ENCODE results near the gene HNRNPH2.

The HNRNPH2 gene, protein sequence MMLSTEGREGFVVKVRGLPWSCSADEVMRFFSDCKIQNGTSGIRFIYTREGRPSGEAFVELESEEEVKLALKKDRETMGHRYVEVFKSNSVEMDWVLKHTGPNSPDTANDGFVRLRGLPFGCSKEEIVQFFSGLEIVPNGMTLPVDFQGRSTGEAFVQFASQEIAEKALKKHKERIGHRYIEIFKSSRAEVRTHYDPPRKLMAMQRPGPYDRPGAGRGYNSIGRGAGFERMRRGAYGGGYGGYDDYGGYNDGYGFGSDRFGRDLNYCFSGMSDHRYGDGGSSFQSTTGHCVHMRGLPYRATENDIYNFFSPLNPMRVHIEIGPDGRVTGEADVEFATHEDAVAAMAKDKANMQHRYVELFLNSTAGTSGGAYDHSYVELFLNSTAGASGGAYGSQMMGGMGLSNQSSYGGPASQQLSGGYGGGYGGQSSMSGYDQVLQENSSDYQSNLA

DNA sequence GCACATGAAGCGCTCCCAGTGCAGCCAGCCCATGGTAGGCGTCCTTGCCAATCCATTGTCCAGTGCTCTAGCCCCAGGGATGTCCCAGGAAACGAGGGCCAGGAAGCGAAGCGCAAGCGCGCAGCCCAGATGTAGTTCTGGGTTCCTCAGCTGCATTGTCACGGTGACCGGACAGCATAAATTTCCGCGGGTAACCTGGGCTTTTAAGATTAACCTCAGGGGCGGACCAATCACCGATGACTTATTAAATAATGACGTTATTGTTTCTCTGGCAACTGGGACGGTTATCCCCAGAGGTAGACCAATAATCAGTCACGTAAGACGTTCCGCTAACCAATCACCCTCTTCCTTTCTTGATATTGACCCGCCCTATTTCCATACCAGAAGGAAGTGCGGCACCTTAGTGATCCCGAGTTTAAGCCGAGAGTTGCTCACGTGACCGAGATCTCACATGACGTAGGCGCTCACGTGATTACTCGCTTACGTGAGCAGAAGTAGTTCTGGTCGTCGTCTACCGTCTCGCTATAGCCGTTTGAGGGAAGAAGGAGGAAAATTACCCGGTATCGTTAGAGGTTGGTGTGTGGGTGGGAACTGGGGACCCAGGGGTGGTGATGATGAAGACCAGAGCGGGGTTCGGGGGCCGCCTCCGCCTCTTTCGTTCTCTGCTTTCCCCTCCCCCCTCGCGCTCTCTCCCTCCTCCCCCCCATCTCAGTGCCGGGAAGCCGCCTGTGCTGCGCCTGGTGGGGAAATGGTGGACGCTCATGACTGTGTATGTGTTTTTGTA, at the start of gene HNRNPH2, which contains the start of gene GLA:
Gene HNRNPH2 (plus strand): TSS at position 475 of the 784 bp plus-strand sequence. CDS start 3,767 bp downstream, outside the sequence.
Gene GLA (minus strand): TSS at position 178 of the 784 bp plus-strand sequence. CDS start 22 bp downstream, at position 156.
- peak; percentile 88 for DNase-seq

DNA sequence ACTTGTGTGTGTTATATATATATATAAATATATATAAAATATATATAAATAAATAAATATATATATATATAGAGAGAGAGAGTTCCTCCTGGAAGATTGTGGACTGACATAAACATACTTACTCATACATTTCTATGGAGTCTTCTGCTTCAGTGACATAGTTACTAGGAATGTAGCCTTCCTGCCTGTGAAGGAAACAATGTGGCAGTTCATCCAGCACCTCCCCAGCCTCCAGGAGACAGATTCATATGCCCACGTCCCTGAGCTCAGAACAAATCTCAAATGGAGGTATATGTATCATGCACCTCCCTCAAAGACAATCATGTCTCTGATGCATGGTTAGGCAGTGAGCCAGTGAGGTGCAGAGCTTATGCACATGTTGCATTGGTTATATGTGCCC, 48.1 kb upstream of the HNRNPH2 start:
- DNase-seq = no peak

DNA sequence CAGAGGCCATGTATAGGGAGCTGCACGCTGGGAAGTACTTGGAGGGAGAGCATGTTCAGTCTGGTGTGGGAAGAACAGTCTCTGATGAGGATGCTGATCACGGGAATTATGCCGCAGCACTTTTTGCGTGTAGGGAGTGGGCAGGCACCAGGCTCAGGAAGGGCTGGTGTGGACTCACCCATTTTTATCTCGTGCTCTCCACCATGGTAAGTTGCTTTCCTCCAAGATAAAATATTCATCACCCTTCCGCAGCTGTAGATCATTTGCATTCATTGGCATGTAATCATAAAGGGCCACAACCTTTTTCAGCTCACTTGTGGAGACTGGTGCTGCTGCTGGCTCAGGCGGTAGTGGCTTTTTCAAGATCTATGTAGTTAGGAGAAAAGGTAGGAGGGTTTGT, 47.6 kb upstream of the HNRNPH2 start:
- no peak for DNase-seq

DNA sequence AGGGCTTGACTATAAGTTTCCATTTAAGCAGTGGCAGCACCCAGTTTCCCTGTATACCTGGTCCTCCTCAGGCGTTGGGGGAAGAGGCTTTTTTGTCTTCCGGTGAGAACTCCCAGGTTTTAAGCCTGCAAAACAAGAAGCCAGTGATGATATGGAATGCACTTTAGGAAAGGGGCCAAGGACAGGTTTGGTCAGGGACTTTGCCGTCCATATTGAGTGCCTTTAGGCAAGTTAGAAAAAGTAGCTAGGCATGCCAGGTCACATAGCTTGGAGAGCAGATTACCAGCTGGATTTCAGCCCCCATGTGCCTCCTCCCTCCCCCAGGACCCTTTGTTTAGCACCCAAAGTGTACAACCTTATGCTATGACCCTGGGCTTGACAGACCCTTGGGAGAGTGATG, 45.9 kb upstream of the HNRNPH2 start:
- no peak for DNase-seq

DNA sequence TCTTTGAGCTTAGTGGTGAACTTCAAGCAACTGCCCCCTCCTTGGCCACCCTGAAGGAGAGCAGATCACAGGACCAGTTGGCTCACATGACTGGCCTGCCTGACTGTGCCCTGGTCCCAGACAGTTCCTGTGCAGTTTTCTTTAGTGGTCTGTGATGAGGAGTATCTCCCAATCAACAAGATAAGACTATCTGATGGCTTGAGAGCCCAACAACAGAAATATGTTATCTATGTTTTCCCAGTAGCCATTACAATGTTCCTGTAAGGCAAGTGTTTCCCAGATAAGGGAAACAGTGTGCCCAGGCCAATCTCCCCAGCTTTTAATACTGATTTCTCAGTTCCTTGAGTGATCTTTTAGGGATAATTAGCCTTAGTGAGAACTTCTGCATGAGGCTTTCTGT, 45.3 kb upstream of the HNRNPH2 start:
- no peak for DNase-seq

DNA sequence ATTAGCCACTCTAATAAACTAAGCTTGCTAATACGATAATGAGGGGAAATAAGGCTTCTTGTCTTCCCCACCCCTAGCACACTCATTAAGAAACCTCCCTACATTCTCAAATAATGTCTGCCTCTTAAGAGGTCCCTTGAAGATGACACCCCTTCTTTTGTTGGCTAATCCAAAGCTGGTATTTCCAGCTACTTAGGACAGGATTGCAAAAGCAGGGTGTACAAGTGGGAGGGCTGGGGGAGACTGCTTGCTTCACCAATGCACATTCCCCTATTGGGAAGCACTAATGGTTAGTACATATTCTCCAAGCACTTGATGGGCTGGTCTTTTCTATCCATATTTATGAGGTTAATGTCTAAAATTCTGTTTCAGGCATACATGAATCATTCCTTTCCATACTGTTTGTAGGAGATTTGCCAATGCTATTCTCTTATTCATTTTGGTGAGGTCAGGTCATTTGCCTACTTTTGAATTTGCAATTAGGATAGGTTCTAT, 42.7 kb upstream of the HNRNPH2 start:
- DNase-seq = no peak

DNA sequence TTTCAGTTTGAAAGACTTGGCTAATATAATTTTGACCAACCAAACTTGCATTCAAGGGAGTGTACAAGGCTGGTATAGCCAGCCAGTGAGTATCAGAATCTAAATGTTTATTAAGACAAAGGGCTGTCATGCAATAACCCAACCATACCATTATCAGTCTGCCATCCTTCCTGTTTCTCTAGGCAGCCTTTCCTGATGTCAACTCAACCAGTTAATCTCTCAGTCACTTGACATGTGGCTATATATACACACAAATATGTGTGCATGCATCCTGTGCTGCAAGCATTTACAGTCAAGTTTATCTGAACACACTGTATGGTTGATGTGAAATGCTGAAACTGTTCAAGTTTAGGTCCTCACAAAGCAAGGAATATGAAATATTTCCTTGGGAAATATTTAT, 39.2 kb upstream of the HNRNPH2 start:
- DNase-seq = no peak

DNA sequence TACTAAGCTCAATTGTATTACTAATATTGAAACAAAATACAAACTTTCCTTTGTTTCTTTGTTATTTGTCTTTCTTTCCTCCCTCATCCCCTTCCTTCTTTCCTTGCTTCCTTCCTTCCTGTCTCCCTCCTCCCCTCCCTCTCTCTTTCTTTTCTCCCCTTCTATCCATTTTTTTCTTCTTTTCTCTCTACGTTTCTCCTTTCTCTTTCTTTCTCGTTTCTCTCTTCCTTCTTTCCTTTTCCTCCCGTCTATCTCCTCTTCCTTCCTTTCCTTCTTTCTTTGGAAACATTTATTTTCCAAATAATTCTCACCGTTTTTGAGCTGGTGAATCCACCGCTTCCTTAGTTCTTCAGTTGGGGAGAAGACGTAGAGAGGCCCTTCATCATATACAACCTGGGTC, 38.3 kb upstream of the HNRNPH2 start:
- no peak for DNase-seq

DNA sequence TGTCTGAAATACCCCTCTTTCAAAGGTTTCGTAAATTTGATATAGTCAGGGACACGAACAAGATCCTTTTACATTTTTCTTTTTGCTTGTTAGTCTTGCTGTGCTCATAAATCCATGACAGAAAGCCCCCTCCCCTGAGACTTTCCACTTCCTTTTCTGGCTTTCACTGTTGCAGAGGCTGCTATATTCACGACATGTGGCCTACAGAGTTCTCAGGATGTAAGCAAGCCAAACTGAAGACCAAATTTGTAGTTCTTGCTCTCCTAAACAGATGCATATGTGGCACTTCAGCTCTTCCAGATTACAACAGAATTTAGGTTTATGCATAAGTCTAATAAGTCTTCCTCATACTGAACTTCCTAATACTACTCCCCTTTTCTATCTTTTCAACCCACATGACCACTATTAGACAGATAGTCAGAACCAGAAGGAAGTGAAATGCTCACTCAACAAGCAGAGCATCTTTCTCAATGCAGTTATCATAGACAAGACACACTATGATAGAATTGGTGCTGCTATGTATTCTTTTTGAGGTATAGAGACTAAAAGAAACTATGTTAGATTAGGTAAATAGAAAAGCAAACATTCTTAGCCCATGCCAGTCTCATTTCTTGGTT, 37.0 kb upstream of the HNRNPH2 start:
- no peak for DNase-seq

DNA sequence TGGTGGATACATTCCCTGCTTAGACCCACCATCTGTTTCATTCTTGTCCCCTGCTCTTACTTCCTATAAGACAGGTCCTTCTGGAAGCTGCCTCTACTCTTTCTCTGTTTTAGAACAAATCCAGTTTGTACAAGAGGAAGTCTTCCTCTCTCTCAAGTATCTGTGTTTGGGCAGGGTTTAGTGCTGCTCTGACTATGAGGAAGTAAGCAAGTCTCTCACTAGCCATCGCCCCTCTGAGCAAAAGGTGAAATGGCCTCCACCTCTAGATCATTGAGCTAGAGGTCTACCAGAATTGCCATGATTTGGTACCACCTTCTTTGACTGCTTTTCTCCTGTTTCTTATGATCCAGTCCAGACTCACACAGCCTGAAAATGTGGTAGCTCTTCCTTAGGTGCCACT, 30.5 kb upstream of the HNRNPH2 start:
- DNase-seq = no peak

DNA sequence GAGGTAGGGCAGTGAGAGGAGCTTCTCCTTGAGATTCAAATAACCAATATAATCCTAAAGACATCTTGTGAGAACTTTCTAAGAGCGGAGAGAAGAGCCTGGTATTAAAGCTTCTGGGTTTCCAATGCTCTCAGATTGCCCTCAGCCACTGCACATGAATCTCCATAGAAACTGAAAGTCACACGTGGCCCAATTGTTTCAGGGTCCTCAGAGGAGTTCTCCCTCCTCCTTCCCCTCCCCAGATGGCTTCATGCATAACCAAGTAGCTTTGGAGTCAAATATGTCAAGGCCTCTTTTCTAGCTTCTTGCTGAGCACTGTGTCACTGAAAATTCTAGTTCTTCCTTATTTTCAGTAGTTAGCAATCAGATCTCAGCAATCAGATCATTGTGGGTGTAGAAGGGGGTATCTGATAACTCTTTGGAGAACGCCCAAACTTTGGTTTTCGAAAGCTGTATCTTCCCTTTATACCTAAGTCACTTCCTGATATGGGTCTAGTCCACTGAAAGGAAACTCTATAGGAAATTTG, 24.3 kb upstream of the HNRNPH2 start:
- no peak for DNase-seq

DNA sequence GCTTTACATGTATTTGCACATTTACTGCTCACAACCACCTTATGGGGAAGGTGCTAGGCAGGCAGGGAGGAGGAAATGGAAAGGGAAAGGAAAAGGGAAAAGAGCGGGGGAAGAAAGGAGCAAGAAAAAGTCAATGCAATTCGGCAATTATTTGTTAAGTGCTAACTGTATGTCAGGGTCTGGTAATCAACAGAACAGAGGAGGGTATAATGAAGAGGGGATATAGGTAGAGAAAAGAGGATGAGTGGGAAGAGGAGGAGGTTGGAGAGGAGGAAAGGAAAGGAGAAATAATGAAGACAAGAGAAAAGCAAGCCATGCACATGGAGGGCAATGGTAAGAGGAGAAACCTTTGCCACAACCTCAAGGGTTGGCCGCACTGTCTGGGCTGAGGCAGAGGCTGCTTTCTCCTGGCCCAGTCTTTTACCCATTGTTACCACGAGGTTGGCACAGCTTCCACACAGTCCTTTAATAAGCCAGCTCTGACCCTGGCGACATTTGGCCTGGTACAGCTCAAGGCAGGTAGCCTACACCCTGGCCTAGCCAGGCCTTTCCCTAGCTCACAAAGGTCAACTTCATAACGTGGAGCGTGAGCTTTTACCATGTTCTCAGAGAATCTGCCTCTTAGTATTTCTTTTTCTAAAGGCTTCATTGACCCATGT, 22.9 kb upstream of the HNRNPH2 start:
- DNase-seq = no peak

DNA sequence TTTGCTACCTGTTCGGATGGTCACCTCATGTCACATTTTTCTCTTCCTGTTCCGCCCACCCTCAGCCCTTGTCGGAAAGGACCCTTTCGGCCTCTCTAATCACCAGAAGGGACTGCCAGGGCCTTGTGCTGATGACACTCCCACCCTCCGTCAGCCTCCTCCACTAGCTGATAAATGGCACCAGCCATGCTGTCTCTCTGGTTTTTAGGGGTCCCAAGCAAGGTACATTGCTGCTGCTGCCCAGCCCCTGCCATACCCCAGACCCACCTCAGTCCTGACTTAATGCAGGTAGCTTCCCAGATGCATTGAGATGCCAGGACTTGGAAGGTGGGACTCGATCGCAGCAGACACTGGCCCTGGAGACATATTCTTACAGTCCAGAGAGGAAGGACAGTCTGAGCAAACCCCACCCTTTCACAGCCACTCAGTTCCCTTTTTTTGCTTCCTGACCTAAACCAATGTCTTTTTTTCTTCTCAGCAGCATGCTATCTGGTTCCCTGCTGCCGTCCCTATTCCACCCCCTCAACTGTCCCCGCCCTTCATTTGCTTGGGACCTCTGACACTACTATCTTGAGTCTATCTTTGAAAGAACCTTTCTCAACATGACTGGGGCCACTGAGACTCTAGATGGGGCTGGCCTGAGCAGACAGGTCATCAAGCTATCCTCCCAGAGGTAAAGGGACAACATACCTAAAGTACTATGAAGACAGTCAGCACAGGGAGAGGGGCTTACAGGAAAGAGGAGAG, 22.1 kb upstream of the HNRNPH2 start, which contains the start of gene BTK:
Gene BTK (minus strand): TSS at position 397 of the 747 bp plus-strand sequence. CDS start 10,907 bp downstream, outside the sequence.
- no peak for DNase-seq

DNA sequence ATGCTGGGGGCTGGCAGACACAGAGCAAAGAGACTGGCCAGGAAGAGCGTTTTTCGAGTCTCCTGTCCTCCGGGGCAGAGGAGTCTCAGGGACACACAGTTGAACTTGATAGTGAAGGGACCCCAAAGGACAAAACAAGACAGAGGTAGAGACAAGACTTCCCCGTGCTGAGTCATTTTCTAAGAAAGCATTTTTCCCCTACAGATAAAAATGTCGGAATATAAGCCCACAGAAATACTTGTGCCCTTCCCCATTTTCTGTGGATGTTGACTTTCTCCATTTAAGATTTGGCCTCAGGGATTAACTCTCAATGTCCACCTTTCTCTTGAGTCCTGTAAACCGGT, 21.5 kb upstream of the HNRNPH2 start:
- DNase-seq = no peak

DNA sequence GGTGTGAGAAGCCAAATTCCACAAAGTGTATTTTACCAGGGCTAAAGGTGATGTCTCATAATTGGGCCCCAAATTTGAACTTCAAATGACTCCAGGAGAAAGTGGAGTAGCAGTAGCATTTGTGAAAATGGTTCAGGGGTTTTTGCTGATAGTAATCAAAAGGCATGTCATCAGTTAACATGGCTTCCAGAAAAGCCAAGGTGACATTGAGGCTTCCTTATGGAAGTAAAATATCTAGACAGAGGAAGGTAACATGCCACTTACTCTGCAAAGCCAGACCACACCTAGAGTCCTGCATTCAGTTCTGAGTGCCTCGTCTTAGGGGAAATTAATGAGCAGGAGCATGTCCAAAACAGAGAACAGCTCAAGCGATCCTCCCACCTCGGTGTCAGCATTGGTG, 19.4 kb upstream of the HNRNPH2 start:
- no peak for DNase-seq

DNA sequence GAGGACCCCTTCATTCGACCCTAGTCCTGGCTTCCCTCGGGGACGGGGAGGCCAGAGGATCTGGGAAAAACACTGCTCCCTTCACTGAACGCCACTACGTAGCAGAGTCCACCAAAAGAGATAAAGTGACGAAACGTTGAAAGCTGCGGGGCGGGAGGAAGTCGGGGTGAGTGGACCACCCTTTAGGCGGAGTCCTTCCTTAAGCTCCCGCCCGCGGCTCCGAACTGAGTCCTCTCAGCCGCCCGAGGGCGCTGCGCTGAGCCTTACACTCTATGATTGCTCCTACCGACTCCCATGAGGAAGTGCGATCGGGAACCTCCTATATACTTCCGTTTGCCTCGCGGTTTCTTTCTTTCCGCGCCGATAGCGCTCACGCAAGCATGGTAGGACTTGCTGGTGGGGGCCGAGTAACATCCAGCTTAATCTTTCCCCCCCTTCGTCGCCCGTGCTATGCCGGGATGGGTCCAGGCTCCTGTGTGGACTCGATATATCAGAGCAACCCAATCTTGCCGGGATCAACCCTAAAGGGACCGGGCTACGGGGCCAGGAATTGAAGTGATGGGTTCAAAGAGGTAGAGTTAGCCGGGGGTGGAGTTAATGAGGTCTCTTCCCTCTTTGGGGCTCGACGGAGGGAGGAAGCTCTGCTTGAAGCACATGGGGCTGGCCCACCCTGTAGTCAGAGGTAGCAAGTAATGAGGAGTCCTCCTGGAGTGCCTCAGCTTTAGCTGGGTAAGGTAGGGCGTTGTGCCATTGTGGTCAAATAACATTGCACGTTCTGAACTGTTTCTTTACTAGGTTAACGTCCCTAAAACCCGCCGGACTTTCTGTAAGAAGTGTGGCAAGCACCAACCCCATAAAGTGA, 17.1 kb upstream of the HNRNPH2 start, which contains the start of gene RPL36A:
Gene RPL36A (plus strand): TSS at position 348 of the 862 bp plus-strand sequence. CDS start 33 bp downstream, at position 381.
- DNase-seq = peak; percentile 87

DNA sequence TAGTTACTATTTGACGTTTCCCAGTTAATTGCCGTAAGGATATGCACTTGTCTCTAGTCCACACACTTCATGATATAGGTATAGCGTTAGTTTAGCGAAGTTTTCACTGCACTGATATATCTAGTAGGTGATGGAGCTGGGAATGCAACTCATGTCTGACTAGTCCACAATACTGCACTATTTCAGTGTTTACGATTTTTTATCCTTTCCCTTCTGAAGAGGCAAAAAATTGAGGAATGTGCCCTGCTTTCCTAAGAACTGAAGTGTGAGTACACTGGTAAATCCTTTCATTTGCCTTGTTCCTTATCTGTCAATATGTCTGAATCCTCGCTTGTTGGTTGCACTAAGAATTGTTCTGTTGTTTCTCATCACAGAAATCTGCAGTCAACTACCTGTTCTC, 16.2 kb upstream of the HNRNPH2 start:
- no peak for DNase-seq

DNA sequence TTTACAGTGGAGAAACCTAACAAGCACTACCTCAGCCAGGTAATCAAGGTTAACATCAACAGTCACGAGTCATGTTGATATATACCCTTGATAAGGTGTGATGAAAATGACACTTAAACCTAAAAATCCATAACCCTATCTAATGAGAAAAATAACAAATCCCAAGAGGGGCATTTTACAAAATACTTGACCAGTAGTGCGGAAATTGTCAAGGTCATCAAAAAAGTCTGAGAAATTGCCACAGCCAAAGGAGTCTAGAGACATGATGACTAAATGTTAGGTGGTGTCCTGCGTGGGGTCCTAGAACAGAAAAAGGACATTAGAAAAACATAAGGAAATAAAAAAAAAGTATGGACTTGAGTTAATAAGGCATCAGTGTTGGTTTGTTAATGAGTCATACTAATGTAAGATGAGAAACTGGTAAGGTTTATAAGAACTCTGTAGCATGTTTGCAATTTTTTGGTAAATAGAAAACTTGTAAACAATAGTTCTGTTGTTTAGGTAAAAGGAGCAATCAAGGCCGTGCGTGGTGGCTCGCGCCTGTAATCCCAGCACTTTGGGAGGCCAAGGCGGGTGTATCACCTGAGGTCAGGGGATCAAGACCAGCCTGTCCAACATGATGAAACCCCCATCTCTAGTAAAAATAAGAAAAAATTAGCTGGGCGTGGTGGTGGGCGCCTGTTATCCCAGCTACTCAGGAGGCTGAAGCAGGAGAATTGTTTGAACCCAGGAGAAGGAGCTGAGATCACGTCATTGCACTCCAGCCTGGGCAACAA, 14.3 kb upstream of the HNRNPH2 start:
- DNase-seq = no peak

DNA sequence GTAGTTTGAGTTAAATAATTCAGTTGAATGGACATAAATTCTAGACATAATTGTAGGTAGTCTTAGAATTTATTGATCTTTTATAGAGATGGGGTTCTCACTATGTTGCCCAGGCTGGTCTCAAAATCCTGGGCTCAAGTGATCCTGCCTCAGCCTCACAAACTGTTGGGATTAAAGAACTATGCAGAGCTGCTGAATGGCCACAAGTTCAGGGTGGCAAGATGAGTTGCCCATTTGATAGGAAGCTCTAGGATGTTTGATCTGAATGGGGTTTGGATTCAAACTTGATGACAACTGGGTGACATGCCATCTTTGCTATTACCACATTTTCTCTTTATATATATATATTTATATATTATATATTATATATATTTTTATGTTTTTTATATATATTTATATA, 13.7 kb upstream of the HNRNPH2 start:
- no peak for DNase-seq

DNA sequence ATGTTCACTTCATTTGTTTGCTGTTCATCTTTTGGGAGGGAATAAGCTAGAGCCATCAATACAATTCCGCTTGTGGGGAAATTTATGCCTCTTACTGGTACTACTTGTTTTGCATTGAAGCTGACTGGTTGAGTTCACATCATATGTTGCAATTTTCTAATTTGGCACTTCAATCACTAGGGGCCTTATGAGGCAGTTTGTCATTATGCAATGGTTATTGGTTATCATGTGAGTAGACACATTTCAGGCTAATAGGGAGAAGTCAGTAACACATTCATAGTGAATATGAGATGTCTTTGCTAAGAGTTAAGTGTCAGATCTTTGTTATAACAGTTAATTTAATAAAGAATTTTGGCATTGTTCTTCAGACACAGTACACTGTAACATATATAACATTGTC, 12.2 kb upstream of the HNRNPH2 start:
- no peak for DNase-seq
